DOHH2 (cell line): ENCODE results near the gene GIGYF1.

Experiments
- CTCF ChIP-seq: fragments of 200-600 bp; sonication (generic); IDR thresholded peaks from one replicate; pipeline ENCODE4 v1.5.1; 2014; ENCODE audit warnings: antibody characterized with exemption, mild to moderate bottlenecking, low read depth, low read length; ENCODE audit not compliant: poor library complexity, severe bottlenecking
- EZH2phosphoT487 ChIP-seq: fragments of 200-600 bp; sonication (generic); IDR thresholded peaks from 2 replicates; pipeline ENCODE4 v1.6.1; 2017; ENCODE audit warnings: borderline replicate concordance, mild to moderate bottlenecking, antibody characterized with exemption, low read length, moderate library complexity, mixed read lengths

DNA sequence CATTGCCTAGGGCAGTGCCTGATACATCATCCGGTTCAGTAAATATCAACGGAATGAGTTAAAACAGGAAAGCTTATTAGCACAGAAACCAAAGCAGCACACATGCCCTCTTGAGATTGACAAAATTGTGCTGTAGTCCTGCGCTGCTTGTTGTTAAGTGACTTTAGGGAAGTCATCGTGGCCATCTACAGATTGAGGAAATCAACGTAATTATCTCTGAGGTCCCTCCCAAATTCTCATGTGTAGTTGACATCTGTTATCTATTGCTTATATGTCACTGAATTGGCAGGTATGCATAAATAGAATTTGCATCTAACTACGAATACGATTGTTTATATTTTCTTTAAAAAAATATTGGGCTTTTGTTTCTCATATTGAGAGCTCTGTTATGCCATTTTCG, 24.0 kb downstream of the GIGYF1 start:
- no peak for TF ChIP-seq CTCF
- TF ChIP-seq EZH2phosphoT487, result no peak
